WTC11 (cell line): ENCODE measurements around the gene HNRNPLL.

Source experiments
- CBFB ChIP-seq: sonication (generic); formaldehyde crosslinking; IDR thresholded peaks from 2 replicates; pipeline ENCODE4 v1.8.1; 2022; ENCODE audit warnings: mild to moderate bottlenecking, low read depth, missing genetic modification reagents
- ESRRA ChIP-seq: sonication (generic); formaldehyde crosslinking; IDR thresholded peaks from 2 replicates; pipeline ENCODE4 v1.8.1; 2022; ENCODE audit warnings: mild to moderate bottlenecking, missing genetic modification reagents, borderline replicate concordance
- ETV6 ChIP-seq: sonication (generic); formaldehyde crosslinking; IDR thresholded peaks from 2 replicates; pipeline ENCODE4 v1.8.1; 2022; ENCODE audit warnings: mild to moderate bottlenecking, missing genetic modification reagents
- FOXJ3 ChIP-seq: sonication (generic); formaldehyde crosslinking; IDR thresholded peaks from 2 replicates; pipeline ENCODE4 v1.9.0; 2021; ENCODE audit warnings: missing genetic modification reagents, mild to moderate bottlenecking, borderline replicate concordance
- TF ChIP-seq, protein P1 (sequence below): fragments of 200-600 bp; IDR thresholded peaks from 2 replicates; pipeline ENCODE4 v1.8.0; 2022; ENCODE audit warnings: antibody characterized with exemption
- TF ChIP-seq, protein P2 (sequence below): sonication (generic); formaldehyde crosslinking; IDR thresholded peaks from 2 replicates; pipeline ENCODE4 v1.8.1; 2023; ENCODE audit warnings: mild to moderate bottlenecking, missing genetic modification reagents, moderate library complexity

DNA sequence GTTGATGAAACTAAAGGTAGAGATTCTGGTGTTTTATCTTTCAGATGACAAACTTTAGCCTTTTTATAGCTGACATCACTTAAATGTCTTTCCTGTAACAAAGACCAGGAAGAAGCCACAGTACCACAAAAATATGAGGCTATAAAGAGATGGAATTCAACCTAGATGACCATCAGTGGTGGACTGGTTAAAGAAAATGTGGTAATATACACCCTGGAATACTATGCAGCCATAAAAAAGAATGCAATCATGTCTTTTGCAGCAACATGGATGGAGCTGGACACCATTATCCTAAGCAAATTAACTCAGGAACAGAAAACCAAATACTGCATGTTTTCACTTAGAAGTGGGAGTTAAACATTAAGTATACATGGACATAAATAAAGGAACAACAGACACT, 18.3 kb upstream of the HNRNPLL start:
- TF ChIP-seq CBFB = no peak
- TF ChIP-seq ESRRA = no peak
- TF ChIP-seq, protein P1, sequence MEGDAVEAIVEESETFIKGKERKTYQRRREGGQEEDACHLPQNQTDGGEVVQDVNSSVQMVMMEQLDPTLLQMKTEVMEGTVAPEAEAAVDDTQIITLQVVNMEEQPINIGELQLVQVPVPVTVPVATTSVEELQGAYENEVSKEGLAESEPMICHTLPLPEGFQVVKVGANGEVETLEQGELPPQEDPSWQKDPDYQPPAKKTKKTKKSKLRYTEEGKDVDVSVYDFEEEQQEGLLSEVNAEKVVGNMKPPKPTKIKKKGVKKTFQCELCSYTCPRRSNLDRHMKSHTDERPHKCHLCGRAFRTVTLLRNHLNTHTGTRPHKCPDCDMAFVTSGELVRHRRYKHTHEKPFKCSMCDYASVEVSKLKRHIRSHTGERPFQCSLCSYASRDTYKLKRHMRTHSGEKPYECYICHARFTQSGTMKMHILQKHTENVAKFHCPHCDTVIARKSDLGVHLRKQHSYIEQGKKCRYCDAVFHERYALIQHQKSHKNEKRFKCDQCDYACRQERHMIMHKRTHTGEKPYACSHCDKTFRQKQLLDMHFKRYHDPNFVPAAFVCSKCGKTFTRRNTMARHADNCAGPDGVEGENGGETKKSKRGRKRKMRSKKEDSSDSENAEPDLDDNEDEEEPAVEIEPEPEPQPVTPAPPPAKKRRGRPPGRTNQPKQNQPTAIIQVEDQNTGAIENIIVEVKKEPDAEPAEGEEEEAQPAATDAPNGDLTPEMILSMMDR = no peak
- no peak for TF ChIP-seq FOXJ3 (CRISPR knock-in tag)
- TF ChIP-seq, protein P2, sequence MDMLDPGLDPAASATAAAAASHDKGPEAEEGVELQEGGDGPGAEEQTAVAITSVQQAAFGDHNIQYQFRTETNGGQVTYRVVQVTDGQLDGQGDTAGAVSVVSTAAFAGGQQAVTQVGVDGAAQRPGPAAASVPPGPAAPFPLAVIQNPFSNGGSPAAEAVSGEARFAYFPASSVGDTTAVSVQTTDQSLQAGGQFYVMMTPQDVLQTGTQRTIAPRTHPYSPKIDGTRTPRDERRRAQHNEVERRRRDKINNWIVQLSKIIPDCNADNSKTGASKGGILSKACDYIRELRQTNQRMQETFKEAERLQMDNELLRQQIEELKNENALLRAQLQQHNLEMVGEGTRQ (CRISPR knock-in tag) = no peak
- no peak for TF ChIP-seq ETV6 (CRISPR knock-in tag)
